Fibroblast of lung (primary cell): ENCODE measurements around the gene EFCAB14.

Source experiments
- EZH2 ChIP-seq: IDR thresholded peaks from 2 replicates; pipeline ENCODE4 v1.5.1; 2012; ENCODE audit warnings: low read length, control low read depth, mild to moderate bottlenecking; ENCODE audit errors: missing control alignments
- TF ChIP-seq, protein P1 (sequence below), 2 donors: IDR thresholded peaks in 1 of 2; conservative IDR thresholded peaks in 1 of 2; 1 replicate in 1 of 2; 2 replicates in 1 of 2; pipeline ENCODE4 v1.5.1; 2011 to 2012; ENCODE audit warnings: low read length in 2 of 2, control low read depth in 1 of 2, inconsistent platforms in 1 of 2, low read depth in 1 of 2, mild to moderate bottlenecking in 1 of 2

DNA sequence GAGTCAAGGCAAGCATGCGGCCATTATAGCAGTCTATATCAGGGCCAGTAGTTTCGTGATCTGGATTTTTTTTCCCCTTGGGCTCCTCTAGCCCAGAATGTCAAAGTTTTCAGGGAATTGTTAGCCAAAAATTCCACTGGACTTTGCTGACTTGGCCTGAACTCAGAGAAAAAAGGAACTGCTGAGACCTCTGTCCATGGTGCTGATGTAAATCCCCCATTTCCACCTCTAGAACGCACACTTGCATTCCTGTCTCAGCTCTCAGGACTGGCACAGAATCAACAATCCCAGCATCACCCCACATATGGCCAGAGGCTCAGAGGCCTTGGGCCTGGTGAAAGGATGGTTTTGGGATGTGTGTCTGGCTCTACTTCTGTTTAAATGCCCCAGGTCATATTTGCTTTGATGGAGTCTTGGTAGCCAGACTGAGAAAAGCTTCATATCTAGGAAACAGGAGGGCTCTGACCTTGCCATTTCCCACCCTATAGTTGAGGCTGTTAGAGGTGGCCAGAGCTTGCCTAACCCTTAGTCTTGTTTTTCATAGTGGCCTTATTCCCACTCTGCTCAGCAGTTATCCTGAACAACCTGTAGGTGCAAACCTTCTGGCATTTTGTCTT lies 16.9 kb upstream of the EFCAB14 start:
- TF ChIP-seq, protein P1, sequence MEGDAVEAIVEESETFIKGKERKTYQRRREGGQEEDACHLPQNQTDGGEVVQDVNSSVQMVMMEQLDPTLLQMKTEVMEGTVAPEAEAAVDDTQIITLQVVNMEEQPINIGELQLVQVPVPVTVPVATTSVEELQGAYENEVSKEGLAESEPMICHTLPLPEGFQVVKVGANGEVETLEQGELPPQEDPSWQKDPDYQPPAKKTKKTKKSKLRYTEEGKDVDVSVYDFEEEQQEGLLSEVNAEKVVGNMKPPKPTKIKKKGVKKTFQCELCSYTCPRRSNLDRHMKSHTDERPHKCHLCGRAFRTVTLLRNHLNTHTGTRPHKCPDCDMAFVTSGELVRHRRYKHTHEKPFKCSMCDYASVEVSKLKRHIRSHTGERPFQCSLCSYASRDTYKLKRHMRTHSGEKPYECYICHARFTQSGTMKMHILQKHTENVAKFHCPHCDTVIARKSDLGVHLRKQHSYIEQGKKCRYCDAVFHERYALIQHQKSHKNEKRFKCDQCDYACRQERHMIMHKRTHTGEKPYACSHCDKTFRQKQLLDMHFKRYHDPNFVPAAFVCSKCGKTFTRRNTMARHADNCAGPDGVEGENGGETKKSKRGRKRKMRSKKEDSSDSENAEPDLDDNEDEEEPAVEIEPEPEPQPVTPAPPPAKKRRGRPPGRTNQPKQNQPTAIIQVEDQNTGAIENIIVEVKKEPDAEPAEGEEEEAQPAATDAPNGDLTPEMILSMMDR (conservative IDR thresholded peaks at IDR 0.05 in 1 of 2, IDR thresholded peaks at IDR 0.05 in 1 of 2; ENCODE audit: low read depth in 1 of 2, low read length in 2 of 2) = peak; percentile 37 to 45
- no peak for TF ChIP-seq EZH2
